Thymus (tissue), 11 donors: ENCODE data around the gene TMEM247. TPM values are rescaled to one million over a fixed set of nuclear protein-coding genes. Genes with fewer than 3 reads are reported as not detected.
A peak's percentile ranks its signal among the peaks of the same experiment; 100 is the strongest.
"Not testable (repeated sequence)": the region's sequence is repeated elsewhere in the genome, so short reads cannot be mapped to it uniquely, and the experiment has no call there.

Experiments used
- DNase-seq, 9 donors: peaks; one replicate each; pipeline ENCODE4 v3.0.0-alpha.2; 2013; ENCODE audit warnings: low spot score in 9 of 9, low read depth in 6 of 9, missing footprints in 1 of 9
- H3K27ac ChIP-seq, 2 donors: one replicate each; pipeline ENCODE4 v1.5.1; 2013; ENCODE audit warnings: control low read depth in 1 of 2, low read depth in 1 of 2, low read length in 1 of 2, mild to moderate bottlenecking in 1 of 2, moderate library complexity in 1 of 2
- H3K27me3 ChIP-seq, 2 donors: one replicate each; pipeline ENCODE4 v1.5.1; 2013; ENCODE audit warnings: low read length in 1 of 2; ENCODE audit not compliant: control insufficient read depth in 2 of 2, insufficient read depth in 1 of 2
- H3K36me3 ChIP-seq, 2 donors: one replicate each; pipeline ENCODE4 v1.5.1; 2013; ENCODE audit warnings: low read length in 1 of 2, mild to moderate bottlenecking in 1 of 2, moderate library complexity in 1 of 2; ENCODE audit not compliant: control insufficient read depth in 2 of 2, insufficient read depth in 2 of 2
- H3K4me1 ChIP-seq, 2 donors: one replicate each; pipeline ENCODE4 v1.5.1; 2013; ENCODE audit warnings: low read length in 2 of 2; ENCODE audit not compliant: control insufficient read depth in 2 of 2, insufficient read depth in 2 of 2
- H3K4me3 ChIP-seq, 2 donors: one replicate each; pipeline ENCODE4 v1.5.1; 2013; ENCODE audit warnings: low read length in 2 of 2, control low read depth in 1 of 2, mild to moderate bottlenecking in 1 of 2
- H3K9me3 ChIP-seq, 2 donors: one replicate each; pipeline ENCODE4 v1.5.1; 2013; ENCODE audit warnings: low read length in 1 of 2, mild to moderate bottlenecking in 1 of 2; ENCODE audit not compliant: control insufficient read depth in 2 of 2, insufficient read depth in 1 of 2
- WGBS: extraction: QIAGEN DNeasy Blood & Tissue Kit; methylation state at CpG from one replicate; pipeline ENCODE4 v1.1.7; 2013; 5-methylcytosine and 5-hydroxymethylcytosine counted together
- polyA plus RNA-seq: library from polyadenylated mRNA; stranded (reverse); fragments of 200-250 nt; gene quantifications from one replicate; pipeline ENCODE4 v1.2.3, GENCODE V29; 2013
- total RNA-seq: library from RNA; stranded (reverse); fragments of 120-200 nt; gene quantifications from one replicate; pipeline ENCODE4 v1.2.4, GENCODE V29; 2013
- donor health status: healthy.

Gene TMEM247
- total and polyA plus RNA-seq, 2 donors: not detected

- DNase-seq: no peak
- 88% methylated on average over 6 of the region's 6 CpGs for WGBS
- peaks cover 0 to 4% of the 10 kb centered on the region in 2 donors for H3K4me1 ChIP-seq
- H3K27ac ChIP-seq: no peak overlapping the region
- no peaks in the 10 kb centered on the region for H3K27me3 ChIP-seq
- no peaks in the 10 kb centered on the region for H3K36me3 ChIP-seq
- H3K4me3 ChIP-seq: no peak overlapping the region
- H3K9me3 ChIP-seq: no peaks in the 10 kb centered on the region
Measured at GRCh38 chr2:46469116-46469515, 10.2 kb upstream of the TMEM247 start.

GRCh38 chr2:46469700-46470099 lies 9.7 kb upstream of the TMEM247 start:
- no peak for DNase-seq
- no peak overlapping the region for H3K27ac ChIP-seq
- H3K4me3 ChIP-seq: no peak overlapping the region
- H3K9me3 ChIP-seq: no peaks in the 10 kb centered on the region
- no peaks in the 10 kb centered on the region for H3K36me3 ChIP-seq
- no peaks in the 10 kb centered on the region for H3K27me3 ChIP-seq
- 95% methylated on average over 2 of the region's 2 CpGs for WGBS
- peaks cover 0 to 4% of the 10 kb centered on the region in 2 donors for H3K4me1 ChIP-seq

GRCh38 chr2:46470114-46470628 lies 9.2 kb upstream of the TMEM247 start:
- Histone ChIP-seq H3K27ac (no peak overlapping the region), H3K9me3 (no peaks in the 10 kb centered on the region), H3K4me1 (peaks cover 0 to 4% of the 10 kb centered on the region in 2 donors), H3K4me3 (no peak overlapping the region), H3K27me3 (no peaks in the 10 kb centered on the region), H3K36me3 (no peaks in the 10 kb centered on the region)
- WGBS: 33% methylated on average over 7 of the region's 7 CpGs
- DNase-seq: peak in 2 of 9 donors; percentile 13 to 34

GRCh38 chr2:46471019-46471583 lies 8.3 kb upstream of the TMEM247 start:
- H3K4me3 ChIP-seq: no peak overlapping the region
- peaks cover 0 to 4% of the 10 kb centered on the region in 2 donors for H3K4me1 ChIP-seq
- WGBS: 97% methylated on average over 5 of the region's 5 CpGs
- no peaks in the 10 kb centered on the region for H3K9me3 ChIP-seq
- no peaks in the 10 kb centered on the region for H3K36me3 ChIP-seq
- H3K27me3 ChIP-seq: no peaks in the 10 kb centered on the region
- H3K27ac ChIP-seq: no peak overlapping the region
- no peak for DNase-seq

- no peak overlapping the region for H3K4me3 ChIP-seq
Measured at GRCh38 chr2:46471697-46472096, 7.7 kb upstream of the TMEM247 start.

GRCh38 chr2:46472165-46472564 lies 7.2 kb upstream of the TMEM247 start:
- not testable (repeated sequence) for DNase-seq, H3K4me3 ChIP-seq, H3K9me3 ChIP-seq, H3K36me3 ChIP-seq, H3K27ac ChIP-seq, H3K27me3 ChIP-seq, H3K4me1 ChIP-seq
- WGBS: 96% methylated on average over 5 of the region's 5 CpGs

More at GRCh38 chr2:46471697-46472096, 7.7 kb upstream of the TMEM247 start:
- no peaks in the 10 kb centered on the region for H3K9me3 ChIP-seq
- H3K27ac ChIP-seq: no peak overlapping the region
- WGBS: 95% methylated on average over 1 of the region's 1 CpG
- no peaks in the 10 kb centered on the region for H3K36me3 ChIP-seq
- H3K4me1 ChIP-seq: peaks cover 0 to 4% of the 10 kb centered on the region in 2 donors
- no peak for DNase-seq
- H3K27me3 ChIP-seq: no peaks in the 10 kb centered on the region

- DNase-seq: peak in 2 of 9 donors; percentile 22 to 34
- H3K27ac ChIP-seq, H3K4me1 ChIP-seq, H3K4me3 ChIP-seq, H3K27me3 ChIP-seq, H3K36me3 ChIP-seq, H3K9me3 ChIP-seq: not testable (repeated sequence)
- 85% methylated on average over 8 of the region's 8 CpGs for WGBS
Measured at GRCh38 chr2:46477462-46477861, 1.9 kb upstream of the TMEM247 start.

- Histone ChIP-seq H3K36me3 (no peaks in the 10 kb centered on the region), H3K4me1 (peaks cover 0 to 9% of the 10 kb centered on the region in 2 donors), H3K27ac (no peak overlapping the region), H3K27me3 (peaks cover 0 to 3% of the 10 kb centered on the region in 2 donors), H3K4me3 (no peak overlapping the region), H3K9me3 (peaks cover 0 to 4% of the 10 kb centered on the region in 2 donors)
- DNase-seq: no peak
- 95% methylated on average over 10 of the region's 10 CpGs for WGBS
Measured at GRCh38 chr2:46477925-46478324, 1.4 kb upstream of the TMEM247 start.

GRCh38 chr2:46480562-46480961 lies 1.2 kb downstream of the TMEM247 start:
- no peak overlapping the region for H3K27ac ChIP-seq
- peaks cover 0 to 3% of the 10 kb centered on the region in 2 donors for H3K27me3 ChIP-seq
- DNase-seq: no peak
- H3K36me3 ChIP-seq: no peaks in the 10 kb centered on the region
- H3K4me1 ChIP-seq: peaks cover 0 to 9% of the 10 kb centered on the region in 2 donors
- peaks cover 0 to 4% of the 10 kb centered on the region in 2 donors for H3K9me3 ChIP-seq
- no peak overlapping the region for H3K4me3 ChIP-seq
- WGBS: 96% methylated on average over 24 of the region's 24 CpGs
